ENCODE results near the gene GIT1.

GIT1 gene, protein sequence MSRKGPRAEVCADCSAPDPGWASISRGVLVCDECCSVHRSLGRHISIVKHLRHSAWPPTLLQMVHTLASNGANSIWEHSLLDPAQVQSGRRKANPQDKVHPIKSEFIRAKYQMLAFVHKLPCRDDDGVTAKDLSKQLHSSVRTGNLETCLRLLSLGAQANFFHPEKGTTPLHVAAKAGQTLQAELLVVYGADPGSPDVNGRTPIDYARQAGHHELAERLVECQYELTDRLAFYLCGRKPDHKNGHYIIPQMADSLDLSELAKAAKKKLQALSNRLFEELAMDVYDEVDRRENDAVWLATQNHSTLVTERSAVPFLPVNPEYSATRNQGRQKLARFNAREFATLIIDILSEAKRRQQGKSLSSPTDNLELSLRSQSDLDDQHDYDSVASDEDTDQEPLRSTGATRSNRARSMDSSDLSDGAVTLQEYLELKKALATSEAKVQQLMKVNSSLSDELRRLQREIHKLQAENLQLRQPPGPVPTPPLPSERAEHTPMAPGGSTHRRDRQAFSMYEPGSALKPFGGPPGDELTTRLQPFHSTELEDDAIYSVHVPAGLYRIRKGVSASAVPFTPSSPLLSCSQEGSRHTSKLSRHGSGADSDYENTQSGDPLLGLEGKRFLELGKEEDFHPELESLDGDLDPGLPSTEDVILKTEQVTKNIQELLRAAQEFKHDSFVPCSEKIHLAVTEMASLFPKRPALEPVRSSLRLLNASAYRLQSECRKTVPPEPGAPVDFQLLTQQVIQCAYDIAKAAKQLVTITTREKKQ

DNA sequence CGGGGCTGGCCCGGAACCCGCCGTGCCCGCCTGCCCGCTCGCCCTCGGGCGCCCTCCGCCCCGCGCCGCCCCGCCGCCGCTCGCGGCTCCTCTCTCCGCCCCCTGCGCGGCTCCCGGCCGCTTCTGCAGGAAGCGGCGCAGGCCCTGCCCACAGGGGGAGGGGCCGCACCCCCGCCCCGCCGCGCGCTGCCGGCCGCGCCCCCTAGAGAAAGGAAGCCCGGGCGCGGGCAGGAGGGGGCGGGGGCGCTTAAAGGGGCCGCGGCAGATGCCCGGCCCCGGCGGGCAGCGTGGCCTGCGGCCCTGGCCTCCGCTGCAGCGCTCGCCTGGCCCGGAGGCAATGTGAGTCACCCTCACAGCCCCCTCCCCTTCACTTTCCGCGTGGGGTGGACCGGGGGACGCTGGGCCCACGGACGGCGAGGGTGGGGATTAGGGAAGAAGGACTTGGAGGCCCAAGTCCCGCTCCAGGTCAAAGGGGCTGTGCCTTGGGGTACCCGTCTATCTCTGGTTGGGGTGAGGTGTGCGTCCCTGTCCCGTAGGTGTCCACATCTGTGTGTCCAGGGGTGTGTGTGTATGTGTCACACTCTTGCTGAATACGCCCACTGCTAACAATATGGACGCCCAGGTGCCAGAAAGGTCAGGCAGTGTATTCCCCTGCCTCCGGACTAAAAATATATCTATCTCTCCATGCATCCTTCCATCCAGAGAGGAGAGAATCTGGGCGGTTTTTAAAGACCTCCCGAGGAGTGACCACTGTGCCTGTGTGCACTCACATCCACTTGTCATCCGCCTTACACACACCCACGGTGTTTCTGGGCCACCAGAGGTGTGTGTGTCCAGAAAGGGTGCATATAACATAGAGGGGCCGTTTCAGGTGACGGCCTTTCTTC lies at the start of gene GIT1:
Gene GIT1, minus strand, starts transcription at position 125 of the 887 bp plus-strand sequence. CDS start 270 bp downstream, outside the sequence.
- Mint-ChIP-seq H3K4me1 (ENCODE audit: low read depth) (peaks cover 74% of the 10 kb centered on the region), H3K27ac (peak within 1 kb of the TSS; percentile 94), H3K27me3 (no peaks in the 10 kb centered on the region), H3K36me3 (ENCODE audit: low read depth) (peaks cover 26% of the 10 kb centered on the region), H3K4me3 (peak within 1 kb of the TSS; percentile 96), H3K9me3 (no peaks in the 10 kb centered on the region)
- DNase-seq, result peak; percentile 89

DNA sequence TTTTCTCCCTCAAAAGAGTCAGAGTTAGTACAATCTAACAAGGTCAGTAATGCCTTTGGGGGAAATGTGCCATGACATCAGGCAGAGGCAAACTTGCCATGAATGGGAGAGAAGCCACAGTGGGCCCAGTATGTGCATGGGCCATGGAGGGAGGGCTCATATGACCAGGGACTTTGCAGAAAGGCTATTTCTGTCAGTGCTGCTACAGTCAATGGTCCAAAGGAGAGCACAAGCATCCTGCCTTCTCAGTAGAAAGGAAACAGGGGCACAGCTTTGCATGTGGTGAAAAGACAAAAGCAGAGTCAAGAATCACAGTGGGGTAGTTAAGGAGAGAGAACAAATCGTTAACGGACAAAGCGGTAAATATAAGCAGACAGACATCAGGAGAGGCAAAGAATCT lies 44.4 kb upstream of the GIT1 start:
- Mint-ChIP-seq H3K36me3 (ENCODE audit: low read depth) (peaks cover 79% of the 10 kb centered on the region), H3K27ac (peak overlapping the region; percentile 59), H3K4me3 (no peak overlapping the region), H3K27me3 (no peaks in the 10 kb centered on the region), H3K4me1 (ENCODE audit: low read depth) (peaks cover 19% of the 10 kb centered on the region), H3K9me3 (no peaks in the 10 kb centered on the region)
- no peak for DNase-seq

DNA sequence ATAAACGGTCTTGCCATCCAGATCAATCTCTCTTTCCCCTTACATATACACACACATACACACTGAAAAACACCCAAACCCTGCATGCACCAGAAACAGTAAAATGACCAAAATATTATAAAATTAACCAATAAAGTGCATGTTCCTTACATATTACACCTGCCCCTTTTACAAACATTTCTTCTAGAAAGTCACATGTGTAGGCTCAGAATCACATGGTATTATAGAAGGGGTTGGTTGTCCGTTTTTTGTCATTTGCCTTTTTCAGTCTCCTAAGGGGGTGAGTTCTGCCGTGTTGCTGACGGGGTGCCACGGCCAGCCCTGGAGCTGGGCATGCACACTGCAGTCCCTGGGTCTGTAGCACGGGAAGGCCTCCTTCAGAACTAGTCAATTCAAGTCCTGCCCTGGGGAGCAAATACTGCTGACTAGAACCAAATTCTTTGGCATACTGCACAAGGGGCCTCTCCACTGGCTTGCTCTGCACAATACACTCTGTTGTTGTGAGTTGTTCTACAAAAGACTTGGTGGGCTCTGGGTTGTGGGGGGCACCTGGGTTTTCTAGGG lies 41.3 kb upstream of the GIT1 start:
- H3K36me3 Mint-ChIP-seq (ENCODE audit: low read depth), result peaks cover 79% of the 10 kb centered on the region
- H3K9me3 Mint-ChIP-seq, result no peaks in the 10 kb centered on the region
- H3K4me1 Mint-ChIP-seq (ENCODE audit: low read depth), result peaks cover 42% of the 10 kb centered on the region
- no peak for DNase-seq
- peak overlapping the region; percentile 64 for H3K27ac Mint-ChIP-seq
- no peaks in the 10 kb centered on the region for H3K27me3 Mint-ChIP-seq
- no peak overlapping the region for H3K4me3 Mint-ChIP-seq

DNA sequence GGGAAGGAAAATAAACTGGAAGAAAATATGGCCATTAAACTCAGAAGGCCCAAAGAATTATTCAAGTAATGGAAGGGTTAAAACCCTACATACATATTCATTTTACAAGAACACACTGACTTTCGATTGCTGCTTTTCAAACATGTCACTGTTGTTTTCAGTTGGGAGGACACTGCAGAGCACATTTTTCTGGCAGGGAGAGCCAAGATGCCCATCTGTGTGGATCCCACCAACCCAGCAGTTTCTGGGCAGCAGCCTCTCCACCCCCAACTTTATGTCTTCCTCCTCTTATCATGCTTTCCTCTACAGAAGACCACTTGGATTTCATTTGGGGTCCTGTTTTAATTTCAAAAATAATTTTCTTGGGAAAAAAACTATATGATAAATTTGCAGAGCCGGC lies 40.4 kb upstream of the GIT1 start:
- peak overlapping the region; percentile 64 for H3K27ac Mint-ChIP-seq
- DNase-seq, result no peak
- H3K4me3 Mint-ChIP-seq, result no peak overlapping the region
- peaks cover 80% of the 10 kb centered on the region for H3K36me3 Mint-ChIP-seq (ENCODE audit: low read depth)
- no peaks in the 10 kb centered on the region for H3K9me3 Mint-ChIP-seq
- H3K27me3 Mint-ChIP-seq, result no peaks in the 10 kb centered on the region
- H3K4me1 Mint-ChIP-seq (ENCODE audit: low read depth), result peaks cover 51% of the 10 kb centered on the region

DNA sequence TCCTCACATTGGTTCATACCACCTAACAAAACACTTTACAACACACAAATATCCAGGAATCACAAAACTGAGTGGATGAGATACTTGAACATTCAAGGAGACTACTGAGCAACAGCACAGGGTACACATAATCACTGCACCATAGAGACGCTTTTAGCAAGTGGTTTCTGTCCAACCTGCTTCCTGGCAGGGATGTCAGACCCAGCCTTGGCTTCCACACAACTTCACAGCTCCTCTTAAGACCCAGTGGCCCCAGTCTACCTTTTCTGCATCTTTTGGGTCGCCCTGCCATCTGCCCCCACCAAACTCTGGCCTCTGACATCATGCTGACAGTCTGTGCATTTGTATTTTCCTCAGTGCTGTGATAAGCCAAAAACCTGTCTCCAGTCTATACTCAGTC lies 39.2 kb upstream of the GIT1 start:
- peaks cover 69% of the 10 kb centered on the region for H3K36me3 Mint-ChIP-seq (ENCODE audit: low read depth)
- H3K27me3 Mint-ChIP-seq, result no peaks in the 10 kb centered on the region
- peaks cover 61% of the 10 kb centered on the region for H3K4me1 Mint-ChIP-seq (ENCODE audit: low read depth)
- H3K9me3 Mint-ChIP-seq, result no peaks in the 10 kb centered on the region
- no peak for DNase-seq
- peak overlapping the region; percentile 64 for H3K27ac Mint-ChIP-seq
- H3K4me3 Mint-ChIP-seq, result no peak overlapping the region

DNA sequence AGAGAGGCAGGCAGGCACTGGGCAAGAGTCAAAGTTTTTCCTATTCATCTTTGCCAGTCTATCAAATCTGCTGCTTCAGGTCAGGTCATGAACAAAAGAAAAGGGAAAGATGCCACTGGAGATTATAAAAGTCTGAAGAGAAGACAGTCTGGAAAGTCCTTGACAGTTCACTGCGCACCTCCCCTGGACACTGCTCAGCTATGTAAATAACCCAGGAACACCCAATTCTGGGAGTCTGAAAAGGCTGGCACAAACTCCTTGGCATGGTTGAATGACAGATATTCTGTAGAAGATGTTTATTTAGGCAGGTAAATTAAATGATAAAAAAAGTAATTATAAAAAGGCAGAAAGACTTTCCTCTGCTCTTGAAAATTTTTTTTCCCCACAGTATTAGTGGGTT lies 38.5 kb upstream of the GIT1 start:
- no peaks in the 10 kb centered on the region for H3K27me3 Mint-ChIP-seq
- no peaks in the 10 kb centered on the region for H3K9me3 Mint-ChIP-seq
- H3K36me3 Mint-ChIP-seq (ENCODE audit: low read depth), result peaks cover 64% of the 10 kb centered on the region
- no peak for DNase-seq
- no peak overlapping the region for H3K4me3 Mint-ChIP-seq
- H3K4me1 Mint-ChIP-seq (ENCODE audit: low read depth), result peaks cover 68% of the 10 kb centered on the region
- H3K27ac Mint-ChIP-seq, result peak overlapping the region; percentile 65

DNA sequence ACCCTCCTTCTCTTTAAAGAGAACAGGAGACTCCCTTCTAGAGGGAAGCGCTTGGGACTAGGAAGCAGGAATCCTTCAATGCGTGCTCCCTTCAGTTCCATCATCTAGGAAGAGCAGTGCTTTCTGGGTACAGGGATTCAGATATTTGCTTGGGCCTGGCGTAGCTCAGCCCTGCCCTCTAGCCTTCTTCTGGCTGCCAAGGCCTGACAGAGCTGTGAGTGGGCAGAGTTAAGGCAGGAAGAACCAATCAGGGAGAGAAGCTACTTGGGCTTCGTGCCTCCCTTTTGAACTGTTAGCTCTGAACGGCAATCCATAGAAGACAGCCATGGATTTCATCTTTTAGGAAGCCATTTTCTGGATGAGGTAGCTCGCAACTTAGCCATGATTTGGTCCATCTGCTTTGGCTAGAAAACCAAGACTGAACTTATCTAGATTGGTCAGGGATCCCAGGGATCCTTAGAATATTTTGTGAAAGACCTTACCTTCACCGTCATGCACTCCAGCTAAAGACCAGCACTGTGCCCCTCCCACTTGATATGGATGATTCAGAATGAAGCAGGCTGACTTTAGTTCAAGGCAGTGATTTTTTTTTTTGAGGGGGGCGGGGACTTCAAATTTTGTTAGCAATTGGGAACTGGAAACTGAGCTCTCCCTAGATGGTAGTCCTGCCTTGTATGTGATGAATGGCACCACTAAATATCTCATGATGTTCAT lies 35.7 kb upstream of the GIT1 start:
- Mint-ChIP-seq H3K9me3 (no peaks in the 10 kb centered on the region), H3K27ac (peak overlapping the region; percentile 92), H3K4me3 (no peak overlapping the region), H3K27me3 (no peaks in the 10 kb centered on the region), H3K4me1 (ENCODE audit: low read depth) (peaks cover 80% of the 10 kb centered on the region), H3K36me3 (ENCODE audit: low read depth) (peaks cover 36% of the 10 kb centered on the region)
- DNase-seq, result no peak

DNA sequence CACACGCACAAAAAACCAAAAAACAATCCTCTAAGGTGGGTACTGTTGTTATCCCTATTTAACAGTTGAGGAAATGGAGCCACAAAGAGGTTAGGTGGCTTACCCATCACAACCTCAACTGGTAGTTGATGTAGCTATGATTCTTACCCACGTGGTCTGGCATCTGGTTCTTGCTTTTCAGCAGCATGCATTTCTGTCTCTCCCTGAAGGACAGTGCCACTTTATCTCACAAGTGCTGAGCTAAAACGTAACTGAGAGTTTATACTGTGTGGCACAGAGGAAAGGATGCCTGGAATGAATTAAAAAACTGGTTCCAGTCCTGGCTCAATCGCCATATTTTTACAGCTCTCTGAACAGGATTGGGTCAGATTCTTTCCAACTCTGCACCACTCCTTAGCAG lies 35.1 kb upstream of the GIT1 start:
- peak overlapping the region; percentile 92 for H3K27ac Mint-ChIP-seq

DNA sequence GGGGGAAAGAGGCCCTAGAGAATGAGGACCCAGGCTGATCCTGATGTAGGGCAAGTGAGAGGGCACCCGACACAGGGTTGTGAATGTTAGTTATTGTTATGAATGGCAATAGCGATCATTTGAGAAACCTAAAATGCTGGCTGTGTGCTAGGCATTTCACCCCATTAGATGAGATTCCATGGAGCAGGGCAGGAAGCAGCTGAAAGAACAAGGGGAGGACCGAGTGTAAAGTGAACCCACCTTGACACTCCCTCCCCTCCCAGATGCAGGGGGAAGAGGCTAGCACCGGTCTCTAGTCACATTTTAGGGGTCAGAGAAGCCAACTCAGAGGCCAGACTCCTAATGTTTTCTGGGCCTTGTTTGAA lies 33.8 kb upstream of the GIT1 start:
- H3K4me3 Mint-ChIP-seq, result peak overlapping the region; percentile 82
- H3K36me3 Mint-ChIP-seq (ENCODE audit: low read depth), result peaks cover 20% of the 10 kb centered on the region
- H3K9me3 Mint-ChIP-seq, result no peaks in the 10 kb centered on the region
- DNase-seq, result no peak
- peak overlapping the region; percentile 92 for H3K27ac Mint-ChIP-seq
- no peaks in the 10 kb centered on the region for H3K27me3 Mint-ChIP-seq
- peaks cover 63% of the 10 kb centered on the region for H3K4me1 Mint-ChIP-seq (ENCODE audit: low read depth)

More for the DNA sequence above, 35.1 kb upstream of the GIT1 start:
- no peak overlapping the region for H3K4me3 Mint-ChIP-seq
- H3K9me3 Mint-ChIP-seq, result no peaks in the 10 kb centered on the region
- H3K27me3 Mint-ChIP-seq, result no peaks in the 10 kb centered on the region
- peaks cover 31% of the 10 kb centered on the region for H3K36me3 Mint-ChIP-seq (ENCODE audit: low read depth)
- DNase-seq, result no peak
- peaks cover 74% of the 10 kb centered on the region for H3K4me1 Mint-ChIP-seq (ENCODE audit: low read depth)

DNA sequence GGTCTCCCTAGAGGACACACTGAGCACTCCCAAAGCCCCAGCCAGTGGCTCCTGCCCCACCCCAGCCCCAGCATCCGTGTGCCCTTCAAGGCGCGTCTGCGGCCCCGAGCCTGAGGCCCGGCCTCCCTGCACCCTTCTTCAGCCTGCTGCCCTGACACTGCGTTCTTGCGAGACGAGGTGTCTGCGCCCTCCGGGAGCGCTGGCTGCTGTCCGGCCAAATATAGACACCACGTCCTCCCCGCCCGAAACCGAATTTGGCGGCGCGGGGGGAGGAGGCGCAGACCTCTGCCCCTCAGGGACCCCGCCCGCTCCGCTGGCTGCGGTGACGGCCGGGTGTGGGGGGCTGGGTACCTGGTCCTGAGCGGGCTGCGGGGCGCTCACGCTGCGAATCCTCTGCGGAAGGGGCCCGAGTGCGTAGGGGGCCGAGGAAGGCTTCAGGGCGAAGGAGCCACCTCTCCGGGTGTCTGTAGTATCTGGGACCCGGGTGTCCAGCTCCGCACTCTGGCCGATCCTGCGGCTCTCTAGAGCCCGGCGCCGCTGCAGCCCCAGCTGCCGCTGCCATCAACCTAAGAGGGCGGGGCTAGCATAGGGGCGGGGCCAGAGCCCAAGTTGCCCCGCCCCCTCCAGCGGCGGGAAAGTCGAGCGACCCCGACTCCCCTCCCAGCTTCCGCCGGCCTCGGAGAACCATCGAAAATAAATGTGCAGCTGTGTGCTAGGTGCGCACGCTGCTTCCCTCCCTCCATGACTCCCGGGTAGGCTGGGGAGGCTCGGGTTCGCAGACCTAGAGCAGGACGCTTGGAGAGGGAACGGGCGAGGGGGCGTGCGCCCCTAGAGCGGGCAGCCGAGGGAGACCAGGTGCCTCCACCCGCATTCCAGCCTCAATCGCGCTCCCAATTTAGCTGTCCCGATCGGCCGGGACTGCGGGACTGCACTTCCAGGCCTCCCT lies 33.2 kb upstream of the GIT1 start, which contains the start of gene CORO6:
Gene CORO6, minus strand, starts transcription at position 576 of the 946 bp plus-strand sequence. CDS start 1,491 bp downstream, outside the sequence.
- peak within 1 kb of the TSS; percentile 92 for H3K27ac Mint-ChIP-seq

DNA sequence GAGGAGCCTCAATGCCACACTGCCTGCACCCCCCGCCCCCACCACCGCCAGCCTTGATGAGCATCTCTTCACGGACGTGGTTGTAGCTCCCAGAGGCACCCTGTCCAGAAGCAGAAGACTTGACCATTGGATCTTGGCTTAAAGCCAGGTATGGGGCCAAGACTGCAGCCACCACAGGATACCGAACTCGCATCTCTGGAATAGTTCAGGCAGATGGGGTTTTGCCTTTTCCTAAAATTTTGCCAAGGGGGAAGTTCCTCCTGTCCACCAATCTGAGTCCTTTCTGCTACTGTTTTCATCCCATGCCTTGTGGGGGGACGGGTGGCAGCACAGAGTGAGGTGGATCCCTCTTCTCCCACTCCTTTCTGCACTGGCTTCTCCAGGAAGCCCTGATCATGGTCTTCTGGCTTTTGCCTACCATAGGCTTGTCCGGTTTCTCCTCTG lies 32.3 kb upstream of the GIT1 start:
- peaks cover 60% of the 10 kb centered on the region for H3K4me1 Mint-ChIP-seq (ENCODE audit: low read depth)
- H3K36me3 Mint-ChIP-seq (ENCODE audit: low read depth), result peaks cover 12% of the 10 kb centered on the region
- peak overlapping the region; percentile 82 for H3K4me3 Mint-ChIP-seq
- no peak for DNase-seq
- H3K9me3 Mint-ChIP-seq, result no peaks in the 10 kb centered on the region
- H3K27me3 Mint-ChIP-seq, result peaks cover 4% of the 10 kb centered on the region
- H3K27ac Mint-ChIP-seq, result peak overlapping the region; percentile 12

More for the DNA sequence above, 33.2 kb upstream of the GIT1 start, which contains the start of gene CORO6:
- peaks cover 59% of the 10 kb centered on the region for H3K4me1 Mint-ChIP-seq (ENCODE audit: low read depth)
- H3K4me3 Mint-ChIP-seq, result peak within 1 kb of the TSS; percentile 82
- H3K9me3 Mint-ChIP-seq, result no peaks in the 10 kb centered on the region
- peaks cover 18% of the 10 kb centered on the region for H3K36me3 Mint-ChIP-seq (ENCODE audit: low read depth)
- peak; percentile 87 for DNase-seq
- H3K27me3 Mint-ChIP-seq, result no peaks in the 10 kb centered on the region

DNA sequence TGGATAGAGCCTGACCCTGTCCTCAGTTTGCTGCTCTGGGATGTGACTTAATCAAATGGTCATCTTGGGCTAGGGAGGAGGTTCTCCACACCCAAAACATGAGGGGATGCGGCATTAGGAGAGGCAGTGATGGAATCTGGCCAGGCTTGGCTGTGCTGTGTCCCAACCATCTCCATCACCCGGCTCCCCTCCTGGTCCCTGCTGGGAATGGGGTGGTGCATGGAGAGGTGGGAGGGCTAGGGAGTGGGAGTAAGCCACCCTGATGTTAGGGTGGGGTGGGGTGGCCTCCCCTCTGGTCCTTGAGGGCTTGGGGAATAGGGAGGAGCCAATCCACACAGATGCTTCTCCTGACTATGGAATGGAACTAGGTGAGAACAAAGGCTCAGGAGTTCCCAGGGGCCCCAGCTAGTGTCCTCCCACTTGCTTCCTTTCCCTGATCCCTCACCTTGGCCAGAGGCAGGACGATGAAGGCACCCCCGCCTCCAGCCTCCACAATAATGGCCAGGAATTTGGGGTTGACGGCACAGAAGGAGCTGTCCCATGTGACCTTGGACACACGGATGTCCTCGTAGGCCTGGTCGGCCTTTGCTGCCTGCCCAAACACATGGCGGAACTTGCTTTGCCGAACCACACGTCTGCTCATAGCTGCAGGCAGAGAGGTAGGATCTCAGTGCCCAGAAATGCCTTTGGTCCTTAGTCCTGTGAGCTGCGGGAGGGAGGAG lies 31.5 kb upstream of the GIT1 start:
- H3K4me1 Mint-ChIP-seq (ENCODE audit: low read depth), result peaks cover 65% of the 10 kb centered on the region
- peaks cover 10% of the 10 kb centered on the region for H3K36me3 Mint-ChIP-seq (ENCODE audit: low read depth)
- DNase-seq, result no peak
- H3K9me3 Mint-ChIP-seq, result no peaks in the 10 kb centered on the region
- H3K27ac Mint-ChIP-seq, result no peak overlapping the region
- H3K27me3 Mint-ChIP-seq, result peaks cover 5% of the 10 kb centered on the region
- H3K4me3 Mint-ChIP-seq, result peak overlapping the region; percentile 82
